Mucosa of descending colon (tissue), 3 donors: Measurements from ENCODE around the gene PPM1D. TPM values are rescaled to one million over a fixed set of nuclear protein-coding genes. Genes with fewer than 3 reads are reported as not detected.

Experiments used
- ATAC-seq: fragments of 200-7000 bp; cut with Tn5 transposase; one replicate; pipeline ENCODE4 v1.9.1; 2020; ENCODE audit warnings: mild to moderate bottlenecking, moderate library complexity
- DNase-seq, 3 donors: peaks; one replicate each; pipeline ENCODE4 v3.0.0-alpha.2; 2020
- H3K36me3 ChIP-seq: fragments of 200-600 bp; one replicate; pipeline ENCODE4 v1.8.0; 2021; ENCODE audit warnings: low read depth, mild to moderate bottlenecking
- H3K4me1 ChIP-seq: fragments of 200-600 bp; one replicate; pipeline ENCODE4 v1.8.0; 2021; ENCODE audit warnings: low read depth, mild to moderate bottlenecking
- H3K4me3 ChIP-seq: fragments of 200-600 bp; one replicate; pipeline ENCODE4 v1.8.0; 2021; ENCODE audit warnings: mild to moderate bottlenecking
- H3K9me3 ChIP-seq: fragments of 200-600 bp; one replicate; pipeline ENCODE4 v1.8.0; 2021; ENCODE audit warnings: mild to moderate bottlenecking
- CTCF ChIP-seq: fragments of 200-600 bp; IDR thresholded peaks from one replicate; pipeline ENCODE4 v1.8.0; 2022; ENCODE audit warnings: antibody characterized with exemption, mild to moderate bottlenecking
- intact Hi-C, 2 donors: fragments of 100-400 bp; cut with DNase I in 1 of 2; cut with micrococcal nuclease in 1 of 2; formaldehyde crosslinking; loops; one replicate each; pipeline versions ENCODE4 v1.11.0 to v1.11.1; 2022; cut with DNase I, micrococcal nuclease
- total RNA-seq, 3 donors: library from RNA; stranded (reverse); fragmentation: NEBNext Ultra II Directional in 2 of 3; extraction: Animal tissue kit (Norgen Biotek cat#: 25700) in 2 of 3; gene quantifications; one replicate each; pipeline versions ENCODE4 v1.2.1 to v1.2.4, GENCODE V29; 2021 to 2023
- donor health status: DM: no; HTN: no; CAD: no; lungs with moderate emphysema.
- donor health status: DM: no; HTN: no; CAD: no.
- donor health status: DM: no; HTN: yes; CAD: no.

PPM1D gene
- total RNA-seq, 3 donors from 2014 or later, result 16.0 to 20.6 (median 16.3) TPM

GRCh38 chr17:60652454-60653247 lies 52.7 kb downstream of the PPM1D start:
- TF ChIP-seq CTCF, result no peak
- Histone ChIP-seq H3K4me3 (no peak overlapping the region), H3K36me3 (no peaks in the 10 kb centered on the region), H3K4me1 (no peaks in the 10 kb centered on the region), H3K9me3 (no peaks in the 10 kb centered on the region)
- ATAC-seq (peak; percentile 44), DNase-seq (no peak)
- intact Hi-C loops, result no loop called here

GRCh38 chr17:60653569-60653968 lies 53.6 kb downstream of the PPM1D start:
- no peaks in the 10 kb centered on the region for H3K9me3 ChIP-seq
- no peak overlapping the region for H3K4me3 ChIP-seq
- no peaks in the 10 kb centered on the region for H3K36me3 ChIP-seq
- TF ChIP-seq CTCF, result no peak
- ATAC-seq, result no peak
- intact Hi-C loops, result no loop called here
- no peaks in the 10 kb centered on the region for H3K4me1 ChIP-seq
- DNase-seq, result no peak

- Histone ChIP-seq H3K9me3 (no peaks in the 10 kb centered on the region), H3K4me1 (no peaks in the 10 kb centered on the region), H3K36me3 (no peaks in the 10 kb centered on the region), H3K4me3 (no peak overlapping the region)
- TF ChIP-seq CTCF, result no peak
- DNase-seq (no peak), ATAC-seq (no peak)
- intact Hi-C loops, result no loop called here
These were observed 56.5 kb downstream of the PPM1D start for GRCh38 chr17:60656499-60656898.

- ATAC-seq (no peak), DNase-seq (no peak)
- Histone ChIP-seq H3K4me1 (no peaks in the 10 kb centered on the region), H3K9me3 (no peaks in the 10 kb centered on the region), H3K4me3 (no peak overlapping the region), H3K36me3 (no peaks in the 10 kb centered on the region)
- no peak for TF ChIP-seq CTCF
- intact Hi-C loops, result no loop called here
These were observed 59.2 kb downstream of the PPM1D start for GRCh38 chr17:60659156-60659555.

GRCh38 chr17:60661489-60661888 lies 61.5 kb downstream of the PPM1D start:
- Histone ChIP-seq H3K9me3 (no peaks in the 10 kb centered on the region), H3K4me3 (no peak overlapping the region), H3K36me3 (no peaks in the 10 kb centered on the region), H3K4me1 (no peaks in the 10 kb centered on the region)
- ATAC-seq (no peak), DNase-seq (no peak)
- no peak for TF ChIP-seq CTCF
- intact Hi-C loops, result no loop called here
